Measurements from ENCODE around the gene PURB. TPM values are rescaled to one million over a fixed set of nuclear protein-coding genes. Genes with fewer than 3 reads are reported as not detected.

PURB gene
- total and polyA plus RNA-seq, 9 of the 15 experiments (the other 6 are each of a cell fraction or from before 2014, with no cell fraction given), result 1.6 to 14.1 (median 8.8) TPM

- TF ChIP-seq MEIS2 (IDR thresholded peaks at IDR 0.05; ENCODE audit: partially characterized antibody) (peak; percentile 30), HDAC3 (IDR thresholded peaks at IDR 0.05; ENCODE audit: borderline replicate concordance, partially characterized antibody) (no peak), CGGBP1 (CRISPR knock-in tag; IDR thresholded peaks at IDR 0.05) (no peak), BHLHE40 (IDR thresholded peaks at IDR 0.05; ENCODE audit: low read length) (peak; percentile 53; the same call in 1 of the 2 replicates), MGA (IDR thresholded peaks at IDR 0.05) (peak; percentile 40; the same call in 1 of the 2 replicates), ZC3H8 (IDR thresholded peaks at IDR 0.05) (no peak), ZNF239 (CRISPR knock-in tag; IDR thresholded peaks at IDR 0.05) (no peak), USF2 (CRISPR knock-in tag; IDR thresholded peaks at IDR 0.05) (no peak), BRD9 (IDR thresholded peaks at IDR 0.05; ENCODE audit: low read depth, partially characterized antibody) (no peak)
These were observed 34.8 kb upstream of the PURB start (continued) for GRCh38 chr7:44920119-44920518.

Measured in K562 (cell line).